HepG2 (cell line): Measurements from ENCODE around the gene ZNF74. TPM values are rescaled to one million over a fixed set of nuclear protein-coding genes. Genes with fewer than 3 reads are reported as not detected.

Source experiments
- ATAC-seq: fragments of 200-7000 bp; cut with Tn5 transposase; 3 replicates; pipeline ENCODE4 v1.9.1; 2020; ENCODE audit warnings: mild to moderate bottlenecking, moderate library complexity
- BruUV-seq: library from RNA; stranded (reverse); fragments of 400-500 nt; replicated peaks from 2 replicates; lab custom pipeline; 2021; lab: Mats Ljungman, UMichigan
- CTCF ChIA-PET: fragments of 300-600 bp; formaldehyde crosslinking; extraction: SDS; loops from one replicate; lab custom pipeline; 2021; ENCODE audit warnings: low total read pairs, inconsistent platforms, low intra/inter-chr PET ratio; lab: Yijun Ruan, JAX
- POLR2A ChIA-PET: fragments of 350-600 bp; sonication (Branson Sonifier 250); formaldehyde crosslinking; loops from one replicate; lab custom pipeline; 2020; ENCODE audit warnings: antibody characterized with exemption, inconsistent platforms; lab: Yijun Ruan, JAX
- DNase-seq: peaks from one replicate; pipeline ENCODE4 v3.0.0-alpha.2; 2015; ENCODE audit warnings: low spot score
- FAIRE-seq: peaks from 3 replicates; lab custom pipeline; 2011; peaks lifted over from hg19 to GRCh38; lab: Jason Lieb, UNC
- H2AFZ ChIP-seq: one replicate; pipeline ENCODE4 v1.6.1; 2011; ENCODE audit warnings: low read length, inconsistent platforms
- H3K27ac ChIP-seq: fragments of 300-600 bp; 3 replicates; pipeline ENCODE4 v1.8.0; 2011; ENCODE audit warnings: mixed run types, mild to moderate bottlenecking, mixed read lengths, low read length, inconsistent platforms; ENCODE audit not compliant: insufficient read depth; ENCODE audit errors: extremely low read length
- H3K27me3 ChIP-seq, 2 experiments: fragments of 200-600 bp in 1 of 2; 2 replicates in 1 of 2; 3 replicates in 1 of 2; pipeline versions ENCODE4 v1.6.0 to v1.8.0; 2011; ENCODE audit warnings: low read length in 2 of 2, mild to moderate bottlenecking in 2 of 2, moderate library complexity in 2 of 2, inconsistent platforms in 1 of 2; ENCODE audit not compliant: insufficient read depth in 2 of 2, control insufficient read depth in 1 of 2
- H3K36me3 ChIP-seq, 2 experiments: fragments of 200-600 bp in 1 of 2; replicated peaks in 1 of 2; 2 replicates in 1 of 2; 3 replicates in 1 of 2; pipeline versions ENCODE4 v1.5.1 to v1.8.0; 2011; ENCODE audit warnings: low read length in 2 of 2, inconsistent platforms in 1 of 2; ENCODE audit not compliant: insufficient read depth in 2 of 2, control insufficient read depth in 1 of 2
- H3K4me1 ChIP-seq: 2 replicates; pipeline ENCODE4 v1.5.1; 2012; ENCODE audit warnings: low read length, inconsistent platforms; ENCODE audit not compliant: insufficient read depth
- H3K4me2 ChIP-seq: 2 replicates; pipeline ENCODE4 v1.6.0; 2011; ENCODE audit warnings: low read depth, low read length, inconsistent platforms
- H3K4me3 ChIP-seq, 3 experiments: fragments of 200-600 bp in 1 of 3; sonication (generic), shearing (Covaris generic) in 1 of 3; replicated peaks in 1 of 3; 2 replicates each; pipeline ENCODE4 v1.5.1; 2011 to 2016; ENCODE audit warnings: low read length in 3 of 3, inconsistent platforms in 2 of 3, low read depth in 2 of 3, mild to moderate bottlenecking in 2 of 3, control low read depth in 1 of 3, mixed read lengths in 1 of 3; ENCODE audit not compliant: insufficient read depth in 1 of 3
- H3K79me2 ChIP-seq: one replicate; pipeline ENCODE4 v1.6.1; 2011; ENCODE audit warnings: low read length, inconsistent platforms; ENCODE audit not compliant: insufficient read depth
- H3K9ac ChIP-seq: 2 replicates; pipeline ENCODE4 v1.6.0; 2011; ENCODE audit warnings: mild to moderate bottlenecking, low read depth, low read length, inconsistent platforms; ENCODE audit not compliant: insufficient read depth
- H3K9me3 ChIP-seq: 2 replicates; pipeline ENCODE4 v1.5.1; 2012; ENCODE audit warnings: mild to moderate bottlenecking, low read length
- H4K20me1 ChIP-seq: 2 replicates; pipeline ENCODE4 v1.6.0; 2011; ENCODE audit warnings: inconsistent platforms, mild to moderate bottlenecking, low read length, moderate library complexity; ENCODE audit not compliant: insufficient read depth
- HNRNPL ChIP-seq: fragments of 200-400 bp; formaldehyde crosslinking; IDR thresholded peaks from 2 replicates; pipeline ENCODE4 v1.6.1; 2017; ENCODE audit warnings: mild to moderate bottlenecking, low read depth, low read length
- KDM5B ChIP-seq: sonication (generic); formaldehyde crosslinking; IDR thresholded peaks from 2 replicates; pipeline ENCODE4 v1.4.0; 2020; ENCODE audit warnings: missing genetic modification reagents, mild to moderate bottlenecking, borderline replicate concordance
- ZBTB7B ChIP-seq: sonication (generic); formaldehyde crosslinking; IDR thresholded peaks from 2 replicates; pipeline ENCODE4 v1.4.0; 2020; ENCODE audit warnings: missing genetic modification reagents
- ZMYM3 ChIP-seq: sonication (generic); formaldehyde crosslinking; IDR thresholded peaks from 2 replicates; pipeline ENCODE4 v1.5.1; 2020; ENCODE audit warnings: mild to moderate bottlenecking, missing genetic modification reagents
- ZNF33B ChIP-seq: sonication (generic); formaldehyde crosslinking; IDR thresholded peaks from 2 replicates; pipeline ENCODE4 v1.5.1; 2020; ENCODE audit warnings: mild to moderate bottlenecking, missing genetic modification reagents
- ZNF703 ChIP-seq: sonication (generic); formaldehyde crosslinking; IDR thresholded peaks from 2 replicates; pipeline ENCODE4 v1.5.1; 2020; ENCODE audit warnings: missing genetic modification reagents, mild to moderate bottlenecking, moderate library complexity, borderline replicate concordance
- ZNF768 ChIP-seq: sonication (generic); formaldehyde crosslinking; IDR thresholded peaks from 2 replicates; pipeline ENCODE4 v1.4.0; 2020; ENCODE audit warnings: missing genetic modification reagents
- ZNF816 ChIP-seq: sonication (generic); formaldehyde crosslinking; IDR thresholded peaks from 2 replicates; pipeline ENCODE4 v1.8.0; 2022; ENCODE audit warnings: missing genetic modification reagents, mild to moderate bottlenecking, borderline replicate concordance
- WGBS: methylation state at CpG from one replicate; pipeline ENCODE4 v1.1.6; 2017; ENCODE audit warnings: low lambda C conversion rate; 5-methylcytosine and 5-hydroxymethylcytosine counted together
- in situ Hi-C: cut with HindIII; loops from 2 replicates; pipeline ENCODE4 v1.10.0; 2017; ENCODE audit warnings: low pct_unique_long_range_greater_than_20kb; ENCODE audit not compliant: extremely low pct_ligation_motif_present
- intact Hi-C: fragments of 100-400 bp; cut with micrococcal nuclease; formaldehyde crosslinking; loops from one replicate; pipeline ENCODE4 v1.10.0; 2022; ENCODE audit not compliant: unreplicated experiment
- polyA plus RNA-seq, 8 experiments: library from polyadenylated mRNA; depleted of rRNA in 3 of 8; stranded (reverse) in 7 of 8; unstranded in 1 of 8; fragments of >200 nt; fragmentation: Illumina TruSeq in 4 of 8; extraction: Trizol in 4 of 8; gene quantifications; 2 replicates each; pipeline versions ENCODE4 v1.2.1 to v1.2.3, GENCODE V29; 2011 to 2016; ENCODE audit warnings: low read depth in 4 of 8, missing spikeins in 1 of 8, mixed read lengths in 1 of 8; ENCODE audit not compliant: insufficient read depth in 1 of 8
- total RNA-seq, 5 experiments: library from RNA; depleted of rRNA; stranded (reverse); fragments of >200 nt; fragmentation: Illumina TruSeq; extraction: Trizol; gene quantifications; 2 replicates each; pipeline ENCODE4 v1.2.3, GENCODE V29; 2016; ENCODE audit warnings: low read depth in 1 of 5
- TF ChIP-seq, protein P1 (sequence below): sonication (generic); formaldehyde crosslinking; conservative IDR thresholded peaks from 2 replicates; pipeline ENCODE4 v1.5.0; 2020; ENCODE audit warnings: missing genetic modification reagents
- TF ChIP-seq, protein P2 (sequence below): sonication (generic); formaldehyde crosslinking; conservative IDR thresholded peaks from 2 replicates; pipeline ENCODE4 v1.4.0; 2020; ENCODE audit warnings: mild to moderate bottlenecking, missing genetic modification reagents, moderate library complexity

The ZNF74 gene
- total and polyA plus RNA-seq, 2 of the 13 experiments (the other 11 are each of a cell fraction or from before 2014, with no cell fraction given) = 6.3 to 9.1 TPM

DNA sequence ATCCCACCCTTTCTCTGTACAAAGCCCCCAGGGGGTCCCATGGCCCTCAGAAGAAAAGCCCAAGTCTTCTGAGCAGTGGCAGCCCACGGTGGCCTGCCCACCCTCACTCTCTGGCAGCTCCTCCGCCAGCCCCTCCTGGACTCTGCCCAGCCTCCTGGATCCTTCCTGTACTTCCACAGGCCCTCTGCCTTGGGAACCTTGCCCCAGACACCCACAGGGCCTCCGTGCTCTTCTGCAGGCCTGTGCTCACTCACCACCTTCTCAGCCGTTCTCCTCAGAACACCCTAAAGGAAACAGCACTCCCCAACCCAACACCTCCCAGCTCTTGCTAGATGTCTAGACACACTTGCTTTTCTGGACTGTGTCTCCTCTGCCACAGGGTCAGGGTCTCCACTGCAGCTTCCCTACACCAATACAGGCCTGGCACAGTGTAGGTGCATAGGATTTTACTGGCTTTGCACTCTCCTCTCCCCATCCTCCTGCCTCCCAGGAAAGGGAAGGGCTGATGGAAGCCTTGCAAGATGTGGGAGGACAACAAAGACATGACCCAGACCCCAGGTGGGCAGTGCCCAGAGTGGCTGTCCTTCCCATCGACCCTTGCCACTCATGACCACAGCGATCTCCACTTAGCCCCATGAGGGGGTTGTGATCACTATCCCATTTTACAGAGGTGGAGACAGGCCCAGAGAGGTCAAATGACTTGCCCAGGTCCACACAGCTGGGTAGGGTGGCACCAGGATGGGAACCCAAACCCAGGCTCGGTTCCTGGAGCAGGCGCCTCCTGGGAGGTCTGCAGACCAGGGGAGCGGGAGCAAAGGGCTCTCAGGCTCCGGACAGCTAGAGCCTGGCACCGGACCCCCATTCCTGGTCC is 41.7 kb downstream of the ZNF74 start:
- H2AFZ ChIP-seq = no peak overlapping the region
- DNase-seq (no peak), ATAC-seq (no peak)
- H3K79me2 ChIP-seq = peaks cover 20% of the 10 kb centered on the region
- ChIA-PET CTCF (no interaction called here), POLR2A (no interaction called here)
- peaks cover 15% of the 10 kb centered on the region for H4K20me1 ChIP-seq
- 82% methylated on average over 4 of the region's 11 CpGs for WGBS
- peak overlapping the region; percentile 100 for H3K4me2 ChIP-seq
- H3K36me3 ChIP-seq = peaks cover 0 to 2% of the 10 kb centered on the region in 2 experiments; a peak in 2 of 5 replicates
- no peak for TF ChIP-seq ZNF33B
- 0 out of 2 replicates have a peak, but pooled peaks have one; percentile 7 for TF ChIP-seq KDM5B (CRISPR knock-in tag)
- TF ChIP-seq ZMYM3 = peak; percentile 42; the same call in 1 of the 2 replicates
- peak; percentile 91 for TF ChIP-seq ZNF768 (CRISPR knock-in tag)
- TF ChIP-seq HNRNPL = 0 out of 2 replicates have a peak, but pooled peaks have one; percentile 17
- TF ChIP-seq ZBTB7B (CRISPR knock-in tag) = peak; percentile 42
- TF ChIP-seq, all 625 proteins: peak for 5
- intact Hi-C loops = no loop called here
- Histone ChIP-seq H3K9me3 (no peaks in the 10 kb centered on the region), H3K27me3 (no peaks in the 10 kb centered on the region), H3K4me1 (peaks cover 45% of the 10 kb centered on the region), H3K4me3 (peak overlapping the region; percentile 77 to 91 (median 87); a peak in 5 of 6 replicates), H3K9ac (peak overlapping the region; percentile 74; the same call in 1 of the 2 replicates), H3K27ac (no peak overlapping the region)
- in situ Hi-C loops = no loop called here
- FAIRE-seq = no peak
- no TSS peak for BruUV-seq

DNA sequence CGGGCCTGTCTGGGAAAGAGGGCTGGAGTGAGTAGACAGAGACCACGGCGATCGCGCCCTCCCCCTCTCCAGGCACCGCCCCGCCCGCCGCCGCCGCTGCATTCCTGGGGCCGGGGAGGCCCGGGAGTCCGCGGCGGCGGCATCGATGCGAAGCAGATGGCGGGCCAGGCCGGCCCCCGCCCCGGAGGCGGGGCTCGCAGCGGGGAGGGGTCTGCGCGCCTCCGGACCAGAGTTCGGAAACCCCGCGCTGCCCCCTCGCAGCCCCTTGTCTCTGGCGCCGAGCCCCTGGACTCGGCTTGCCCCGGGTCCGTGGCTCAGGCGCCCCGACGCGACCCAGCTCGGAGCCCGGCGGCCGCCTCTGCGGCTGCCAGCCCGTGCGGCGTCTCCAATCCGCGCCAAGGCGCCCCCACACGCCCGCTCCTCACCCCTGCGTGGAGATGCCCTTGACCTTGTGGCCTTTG is 42.4 kb downstream of the ZNF74 start:
- no peak for FAIRE-seq
- H3K79me2 ChIP-seq = peaks cover 20% of the 10 kb centered on the region
- ChIA-PET CTCF (no interaction called here), POLR2A (no interaction called here)
- no peaks in the 10 kb centered on the region for H3K9me3 ChIP-seq
- H3K4me1 ChIP-seq = peaks cover 47% of the 10 kb centered on the region
- peak overlapping the region; percentile 100 for H3K4me2 ChIP-seq
- in situ Hi-C loops = no loop called here
- 0% methylated on average over 3 of the region's 56 CpGs for WGBS
- intact Hi-C loops = no loop called here
- peak overlapping the region; percentile 77 to 91 (median 87) for H3K4me3 ChIP-seq
- BruUV-seq = no TSS peak
- H3K36me3 ChIP-seq = peaks cover 0 to 2% of the 10 kb centered on the region in 2 experiments; a peak in 2 of 5 replicates
- H3K9ac ChIP-seq = peak overlapping the region; percentile 74
- DNase-seq = no peak
- ATAC-seq = peak; percentile 43
- H2AFZ ChIP-seq = no peak overlapping the region
- no peaks in the 10 kb centered on the region for H3K27me3 ChIP-seq
- H4K20me1 ChIP-seq = peaks cover 15% of the 10 kb centered on the region
- no peak overlapping the region for H3K27ac ChIP-seq
- no peak for TF ChIP-seq ZNF703 (CRISPR knock-in tag)
- TF ChIP-seq, protein P1, sequence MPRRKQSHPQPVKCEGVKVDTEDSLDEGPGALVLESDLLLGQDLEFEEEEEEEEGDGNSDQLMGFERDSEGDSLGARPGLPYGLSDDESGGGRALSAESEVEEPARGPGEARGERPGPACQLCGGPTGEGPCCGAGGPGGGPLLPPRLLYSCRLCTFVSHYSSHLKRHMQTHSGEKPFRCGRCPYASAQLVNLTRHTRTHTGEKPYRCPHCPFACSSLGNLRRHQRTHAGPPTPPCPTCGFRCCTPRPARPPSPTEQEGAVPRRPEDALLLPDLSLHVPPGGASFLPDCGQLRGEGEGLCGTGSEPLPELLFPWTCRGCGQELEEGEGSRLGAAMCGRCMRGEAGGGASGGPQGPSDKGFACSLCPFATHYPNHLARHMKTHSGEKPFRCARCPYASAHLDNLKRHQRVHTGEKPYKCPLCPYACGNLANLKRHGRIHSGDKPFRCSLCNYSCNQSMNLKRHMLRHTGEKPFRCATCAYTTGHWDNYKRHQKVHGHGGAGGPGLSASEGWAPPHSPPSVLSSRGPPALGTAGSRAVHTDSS (CRISPR knock-in tag) = no peak
- no peak for TF ChIP-seq ZNF816
- TF ChIP-seq, protein P2, sequence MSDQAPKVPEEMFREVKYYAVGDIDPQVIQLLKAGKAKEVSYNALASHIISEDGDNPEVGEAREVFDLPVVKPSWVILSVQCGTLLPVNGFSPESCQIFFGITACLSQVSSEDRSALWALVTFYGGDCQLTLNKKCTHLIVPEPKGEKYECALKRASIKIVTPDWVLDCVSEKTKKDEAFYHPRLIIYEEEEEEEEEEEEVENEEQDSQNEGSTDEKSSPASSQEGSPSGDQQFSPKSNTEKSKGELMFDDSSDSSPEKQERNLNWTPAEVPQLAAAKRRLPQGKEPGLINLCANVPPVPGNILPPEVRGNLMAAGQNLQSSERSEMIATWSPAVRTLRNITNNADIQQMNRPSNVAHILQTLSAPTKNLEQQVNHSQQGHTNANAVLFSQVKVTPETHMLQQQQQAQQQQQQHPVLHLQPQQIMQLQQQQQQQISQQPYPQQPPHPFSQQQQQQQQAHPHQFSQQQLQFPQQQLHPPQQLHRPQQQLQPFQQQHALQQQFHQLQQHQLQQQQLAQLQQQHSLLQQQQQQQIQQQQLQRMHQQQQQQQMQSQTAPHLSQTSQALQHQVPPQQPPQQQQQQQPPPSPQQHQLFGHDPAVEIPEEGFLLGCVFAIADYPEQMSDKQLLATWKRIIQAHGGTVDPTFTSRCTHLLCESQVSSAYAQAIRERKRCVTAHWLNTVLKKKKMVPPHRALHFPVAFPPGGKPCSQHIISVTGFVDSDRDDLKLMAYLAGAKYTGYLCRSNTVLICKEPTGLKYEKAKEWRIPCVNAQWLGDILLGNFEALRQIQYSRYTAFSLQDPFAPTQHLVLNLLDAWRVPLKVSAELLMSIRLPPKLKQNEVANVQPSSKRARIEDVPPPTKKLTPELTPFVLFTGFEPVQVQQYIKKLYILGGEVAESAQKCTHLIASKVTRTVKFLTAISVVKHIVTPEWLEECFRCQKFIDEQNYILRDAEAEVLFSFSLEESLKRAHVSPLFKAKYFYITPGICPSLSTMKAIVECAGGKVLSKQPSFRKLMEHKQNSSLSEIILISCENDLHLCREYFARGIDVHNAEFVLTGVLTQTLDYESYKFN (CRISPR knock-in tag) = 0 out of 2 replicates have a peak, but pooled peaks have one; percentile 28
